Fibroblast of peridontal ligament (primary cell): ENCODE data around the gene DMRT3.

ENCODE experiments used
- DNase-seq: peaks from one replicate; pipeline ENCODE4 v3.0.0-alpha.2; 2010; ENCODE audit errors: extremely low read depth

DMRT3 gene

GRCh38 chr9:976258-976942 is at the start of gene DMRT3:
Gene DMRT3 (plus strand): TSS chr9:976655. CDS start chr9:977002, 347 bp downstream.
- DNase-seq = no peak

GRCh38 chr9:926976-927375 is 49.5 kb upstream of the DMRT3 start:
- DNase-seq = no peak

GRCh38 chr9:928363-929042 is 48.0 kb upstream of the DMRT3 start:
- DNase-seq = no peak

- no peak for DNase-seq
Observed at GRCh38 chr9:929719-930118, 46.7 kb upstream of the DMRT3 start.

- DNase-seq = no peak
Observed at GRCh38 chr9:933356-933755, 43.1 kb upstream of the DMRT3 start.

GRCh38 chr9:935348-935965 is 41.0 kb upstream of the DMRT3 start:
- DNase-seq = no peak

GRCh38 chr9:942805-943580 is 33.5 kb upstream of the DMRT3 start:
- no peak for DNase-seq

- no peak for DNase-seq
Observed at GRCh38 chr9:947985-948384, 28.5 kb upstream of the DMRT3 start.

GRCh38 chr9:948497-948896 is 28.0 kb upstream of the DMRT3 start:
- no peak for DNase-seq

- DNase-seq = no peak
Observed at GRCh38 chr9:950139-950538, 26.3 kb upstream of the DMRT3 start.

- DNase-seq = no peak
Observed at GRCh38 chr9:952546-952945, 23.9 kb upstream of the DMRT3 start.

GRCh38 chr9:959105-959504 is 17.4 kb upstream of the DMRT3 start:
- DNase-seq = no peak

- DNase-seq = no peak
Observed at GRCh38 chr9:959914-960313, 16.5 kb upstream of the DMRT3 start.

- DNase-seq = no peak
Observed at GRCh38 chr9:962023-962422, 14.4 kb upstream of the DMRT3 start.

GRCh38 chr9:965497-965896 is 11.0 kb upstream of the DMRT3 start:
- no peak for DNase-seq

- no peak for DNase-seq
Observed at GRCh38 chr9:966870-967269, 9.6 kb upstream of the DMRT3 start.

- DNase-seq = no peak
Observed at GRCh38 chr9:967436-967835, 9.0 kb upstream of the DMRT3 start.

- no peak for DNase-seq
Observed at GRCh38 chr9:967903-968641, 8.4 kb upstream of the DMRT3 start.

- DNase-seq = no peak
Observed at GRCh38 chr9:969310-970150, 6.9 kb upstream of the DMRT3 start.

- DNase-seq = no peak
Observed at GRCh38 chr9:970151-970996, 6.1 kb upstream of the DMRT3 start.
